GM12873 (cell line): ENCODE data around the gene FN3K.

Experiments
- CTCF ChIP-seq: IDR thresholded peaks from 2 replicates; pipeline ENCODE4 v1.5.1; 2012; ENCODE audit warnings: low read depth, mild to moderate bottlenecking, moderate library complexity, low read length, control low read depth; ENCODE audit not compliant: insufficient read depth; ENCODE audit errors: missing control alignments

Gene FN3K

DNA sequence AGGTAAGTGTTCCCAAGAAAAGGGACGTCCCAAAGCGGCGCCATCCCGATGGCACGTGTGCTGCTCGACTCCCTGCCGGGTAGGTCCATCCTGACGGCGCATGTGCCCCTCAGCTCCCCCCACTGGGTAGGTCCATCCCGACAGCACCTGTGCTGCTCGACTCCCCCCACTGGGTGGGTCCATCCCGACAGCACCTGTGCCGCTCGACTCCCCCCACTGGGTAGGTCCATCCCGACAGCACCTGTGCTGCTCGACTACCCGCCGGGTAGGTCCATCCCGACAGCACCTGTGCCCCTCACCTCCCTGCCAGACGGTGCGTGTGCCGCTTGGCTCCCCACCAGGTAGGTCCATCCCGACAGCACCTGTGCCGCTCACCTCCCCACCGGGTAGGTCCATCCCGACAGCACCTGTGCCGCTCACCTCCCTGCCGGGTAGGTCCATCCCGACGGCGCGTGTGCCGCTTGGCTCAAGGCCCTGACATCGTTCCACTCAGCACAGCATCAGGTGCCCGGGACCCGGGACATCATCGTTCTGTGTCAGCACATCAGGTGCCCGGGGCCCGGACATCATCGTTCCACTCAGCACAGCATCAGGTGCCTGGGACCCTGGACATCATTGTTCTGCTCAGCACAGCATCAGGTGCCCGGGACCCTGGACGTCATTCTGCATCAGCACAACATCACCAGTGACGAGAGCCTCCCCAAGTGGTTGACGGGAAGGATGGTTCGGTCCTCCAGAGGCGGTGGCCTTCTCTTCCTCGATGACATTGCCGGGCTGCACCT lies 5.7 kb upstream of the FN3K start:
- no peak for TF ChIP-seq CTCF

- no peak for TF ChIP-seq CTCF
These were observed 3.2 kb upstream of the FN3K start for GRCh38 chr17:82732118-82732743.

- no peak for TF ChIP-seq CTCF
These were observed 1.2 kb downstream of the FN3K start for GRCh38 chr17:82736511-82737185.

- TF ChIP-seq CTCF: no peak
These were observed 2.8 kb downstream of the FN3K start for GRCh38 chr17:82737967-82738877.

- no peak for TF ChIP-seq CTCF
These were observed 5.7 kb downstream of the FN3K start for GRCh38 chr17:82740906-82741759.

DNA sequence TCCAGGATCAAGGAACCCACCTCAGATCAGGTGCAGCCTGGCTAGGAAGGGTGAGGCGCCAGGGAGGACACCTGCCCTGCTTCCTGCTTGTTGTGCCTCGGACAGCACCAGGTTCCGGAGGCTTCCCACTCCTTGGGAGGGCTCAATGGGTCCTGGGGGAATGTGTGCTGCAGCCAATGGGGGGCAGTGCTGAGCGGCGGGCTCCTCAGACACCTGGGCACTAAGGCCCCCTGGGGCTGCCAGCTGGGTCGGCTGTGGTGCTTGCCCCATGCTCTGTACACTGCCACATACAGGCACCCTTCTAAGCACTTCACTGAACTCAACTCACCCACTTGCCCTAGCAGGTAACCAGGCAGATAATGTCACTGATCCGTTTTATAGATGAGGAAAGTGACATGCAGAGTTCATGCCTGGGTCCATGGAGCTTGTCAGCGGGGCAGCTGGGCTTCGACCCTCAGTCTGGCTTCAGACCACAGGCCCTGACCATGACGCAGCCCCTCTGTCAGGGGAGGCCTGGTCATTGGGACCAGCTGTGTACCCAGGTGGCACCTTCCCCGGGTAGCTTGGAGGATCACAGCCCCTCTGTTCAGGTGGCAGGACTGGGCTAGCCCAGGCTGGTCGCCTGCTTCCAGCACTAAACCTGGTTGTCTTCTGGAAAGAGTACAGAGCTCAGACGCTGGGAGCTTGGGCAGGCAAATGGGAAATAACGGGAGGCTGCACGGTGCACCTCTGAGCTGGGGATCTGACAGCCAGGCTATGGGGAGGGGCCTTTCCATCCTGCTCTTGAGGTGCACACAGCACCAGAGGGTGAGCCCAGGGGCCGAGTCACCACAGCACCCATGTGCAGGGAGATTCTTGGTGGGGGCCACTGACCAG lies 8.2 kb downstream of the FN3K start:
- peak; percentile 3 for TF ChIP-seq CTCF
